Mammary epithelial cell (primary cell): ENCODE data around the gene LYPD6B.

ENCODE experiments used
- EZH2 ChIP-seq: IDR thresholded peaks from 2 replicates; pipeline ENCODE4 v1.6.1; 2012; ENCODE audit warnings: low read length, inconsistent platforms, borderline replicate concordance
- TF ChIP-seq, protein P1 (sequence below), 2 donors: IDR thresholded peaks in 1 of 2; conservative IDR thresholded peaks in 1 of 2; 2 replicates each; pipeline ENCODE4 v1.5.1; 2011 to 2012; ENCODE audit warnings: inconsistent platforms in 2 of 2, low read length in 2 of 2, mild to moderate bottlenecking in 2 of 2, control low read depth in 1 of 2, low read depth in 1 of 2; ENCODE audit not compliant: insufficient read depth in 1 of 2; ENCODE audit errors: extremely low read depth in 1 of 2

DNA sequence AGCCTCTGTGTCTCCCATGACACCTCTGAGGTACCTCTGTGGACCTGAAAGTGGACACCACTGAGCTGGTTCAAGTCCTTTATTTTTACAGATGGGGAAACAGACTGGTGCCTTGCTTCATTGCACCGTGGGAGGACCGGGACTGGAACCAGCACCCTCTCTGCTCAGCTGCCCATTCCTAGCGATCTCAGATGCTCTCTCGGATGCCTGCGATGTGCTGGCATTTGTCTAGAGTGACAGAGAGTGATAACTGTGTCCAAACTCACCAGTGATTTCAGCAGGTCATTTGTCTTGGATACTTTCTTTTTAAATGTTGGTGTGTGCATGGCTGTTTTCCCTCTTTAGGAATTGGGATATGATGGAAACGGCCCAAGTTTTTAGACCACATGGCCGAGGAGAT lies 30.1 kb upstream of the LYPD6B start:
- TF ChIP-seq, protein P1, sequence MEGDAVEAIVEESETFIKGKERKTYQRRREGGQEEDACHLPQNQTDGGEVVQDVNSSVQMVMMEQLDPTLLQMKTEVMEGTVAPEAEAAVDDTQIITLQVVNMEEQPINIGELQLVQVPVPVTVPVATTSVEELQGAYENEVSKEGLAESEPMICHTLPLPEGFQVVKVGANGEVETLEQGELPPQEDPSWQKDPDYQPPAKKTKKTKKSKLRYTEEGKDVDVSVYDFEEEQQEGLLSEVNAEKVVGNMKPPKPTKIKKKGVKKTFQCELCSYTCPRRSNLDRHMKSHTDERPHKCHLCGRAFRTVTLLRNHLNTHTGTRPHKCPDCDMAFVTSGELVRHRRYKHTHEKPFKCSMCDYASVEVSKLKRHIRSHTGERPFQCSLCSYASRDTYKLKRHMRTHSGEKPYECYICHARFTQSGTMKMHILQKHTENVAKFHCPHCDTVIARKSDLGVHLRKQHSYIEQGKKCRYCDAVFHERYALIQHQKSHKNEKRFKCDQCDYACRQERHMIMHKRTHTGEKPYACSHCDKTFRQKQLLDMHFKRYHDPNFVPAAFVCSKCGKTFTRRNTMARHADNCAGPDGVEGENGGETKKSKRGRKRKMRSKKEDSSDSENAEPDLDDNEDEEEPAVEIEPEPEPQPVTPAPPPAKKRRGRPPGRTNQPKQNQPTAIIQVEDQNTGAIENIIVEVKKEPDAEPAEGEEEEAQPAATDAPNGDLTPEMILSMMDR (conservative IDR thresholded peaks at IDR 0.05 in 1 of 2, IDR thresholded peaks at IDR 0.05 in 1 of 2; ENCODE audit: extremely low read depth in 1 of 2, insufficient read depth in 1 of 2, low read depth in 1 of 2, low read length in 2 of 2) = no peak
- TF ChIP-seq EZH2 = no peak
